Measurements from ENCODE around the gene ZNF783.

Gene ZNF783

GRCh38 chr7:149300620-149301285 is 38.8 kb downstream of the ZNF783 start:
- no peak overlapping the region for H3K4me3 ChIP-seq (ENCODE audit: low read length)

GRCh38 chr7:149302222-149302621 is 40.2 kb downstream of the ZNF783 start:
- H3K4me3 ChIP-seq (ENCODE audit: low read length): no peak overlapping the region
- no peak for DNase-seq (ENCODE audit: low read depth)
- no peak for TF ChIP-seq CTCF (conservative IDR thresholded peaks at IDR 0.05; ENCODE audit: low read length)

More at GRCh38 chr7:149300620-149301285, 38.8 kb downstream of the ZNF783 start:
- no peak for TF ChIP-seq CTCF (conservative IDR thresholded peaks at IDR 0.05; ENCODE audit: low read length)
- no peak for DNase-seq (ENCODE audit: low read depth)

GRCh38 chr7:149302865-149303264 is 40.9 kb downstream of the ZNF783 start:
- DNase-seq (ENCODE audit: low read depth): no peak

GRCh38 chr7:149304006-149304405 is 42.0 kb downstream of the ZNF783 start:
- no peak for DNase-seq (ENCODE audit: low read depth)
- TF ChIP-seq CTCF (conservative IDR thresholded peaks at IDR 0.05; ENCODE audit: low read length): no peak
- no peak overlapping the region for H3K4me3 ChIP-seq (ENCODE audit: low read length)

More at GRCh38 chr7:149302865-149303264, 40.9 kb downstream of the ZNF783 start:
- TF ChIP-seq CTCF (conservative IDR thresholded peaks at IDR 0.05; ENCODE audit: low read length): no peak
- no peak overlapping the region for H3K4me3 ChIP-seq (ENCODE audit: low read length)

- no peak for TF ChIP-seq CTCF (conservative IDR thresholded peaks at IDR 0.05; ENCODE audit: low read length)
- no peak for DNase-seq (ENCODE audit: low read depth)
- H3K4me3 ChIP-seq (ENCODE audit: low read length): no peak overlapping the region
Observed at GRCh38 chr7:149306854-149307253, 44.9 kb downstream of the ZNF783 start.

GRCh38 chr7:149307775-149308501 is 45.9 kb downstream of the ZNF783 start:
- no peak for DNase-seq (ENCODE audit: low read depth)
- no peak for TF ChIP-seq CTCF (conservative IDR thresholded peaks at IDR 0.05; ENCODE audit: low read length)
- no peak overlapping the region for H3K4me3 ChIP-seq (ENCODE audit: low read length)

Data from AG10803 (cell line).